H9 (cell line): Measurements from ENCODE around the gene DOCK1. TPM values are rescaled to one million over a fixed set of nuclear protein-coding genes. Genes with fewer than 3 reads are reported as not detected.

ENCODE experiments used
- DNase-seq: peaks from one replicate; pipeline ENCODE4 v3.0.0-alpha.2; 2017
- H2AFZ ChIP-seq: one replicate; pipeline ENCODE4 v1.6.1; 2013; ENCODE audit warnings: mild to moderate bottlenecking, low read length, control low read depth, moderate library complexity
- H2AK5ac ChIP-seq: 2 replicates; pipeline ENCODE4 v1.6.1; 2013; ENCODE audit warnings: low read length, control low read depth, mixed read lengths; ENCODE audit not compliant: insufficient read length
- H2BK120ac ChIP-seq: one replicate; pipeline ENCODE4 v1.6.1; 2013; ENCODE audit warnings: low read depth, mild to moderate bottlenecking, low read length, control low read depth, inconsistent platforms; ENCODE audit not compliant: poor library complexity, severe bottlenecking
- H2BK12ac ChIP-seq: 2 replicates; pipeline ENCODE4 v1.6.1; 2013; ENCODE audit warnings: low read length, control low read depth, mixed read lengths, low read depth; ENCODE audit not compliant: insufficient read length
- H2BK15ac ChIP-seq: 2 replicates; pipeline ENCODE4 v1.6.1; 2013; ENCODE audit warnings: low read depth, low read length, control low read depth
- H2BK20ac ChIP-seq: one replicate; pipeline ENCODE4 v1.6.1; 2013; ENCODE audit warnings: low read depth, mild to moderate bottlenecking, low read length, control low read depth, inconsistent platforms; ENCODE audit not compliant: poor library complexity, severe bottlenecking
- H2BK5ac ChIP-seq: 2 replicates; pipeline ENCODE4 v1.6.1; 2013; ENCODE audit warnings: low read length, control low read depth, mixed read lengths; ENCODE audit not compliant: insufficient read length
- H3K14ac ChIP-seq: 2 replicates; pipeline ENCODE4 v1.6.1; 2013; ENCODE audit warnings: low read length, control low read depth; ENCODE audit not compliant: insufficient read depth
- H3K18ac ChIP-seq: 2 replicates; pipeline ENCODE4 v1.6.1; 2013; ENCODE audit warnings: low read depth, mild to moderate bottlenecking, mixed read lengths, low read length, control low read depth; ENCODE audit not compliant: insufficient read length
- H3K23ac ChIP-seq: 2 replicates; pipeline ENCODE4 v1.6.1; 2013; ENCODE audit warnings: low read length, control low read depth, mixed read lengths, low read depth; ENCODE audit not compliant: insufficient read length
- H3K23me2 ChIP-seq: 2 replicates; pipeline ENCODE4 v1.6.1; 2013; ENCODE audit warnings: low read depth, mild to moderate bottlenecking, mixed read lengths, low read length, control low read depth; ENCODE audit not compliant: insufficient read length, poor library complexity, severe bottlenecking
- H3K27ac ChIP-seq: 2 replicates; pipeline ENCODE4 v1.5.1; 2013; ENCODE audit warnings: low read length, control low read depth, mixed read lengths, low read depth; ENCODE audit not compliant: insufficient read length
- H3K27me3 ChIP-seq: 2 replicates; pipeline ENCODE4 v1.6.1; 2013; ENCODE audit warnings: low read length, control low read depth, inconsistent platforms; ENCODE audit not compliant: insufficient read depth
- H3K4ac ChIP-seq: 2 replicates; pipeline ENCODE4 v1.6.1; 2013; ENCODE audit warnings: low read depth, mild to moderate bottlenecking, control low read depth, inconsistent platforms, low read length, moderate library complexity
- H3K4me1 ChIP-seq: 2 replicates; pipeline ENCODE4 v1.6.1; 2013; ENCODE audit warnings: low read length, control low read depth, inconsistent platforms; ENCODE audit not compliant: insufficient read depth
- H3K4me2 ChIP-seq: 2 replicates; pipeline ENCODE4 v1.6.1; 2013; ENCODE audit warnings: low read length, control low read depth, mixed read lengths; ENCODE audit not compliant: insufficient read length, insufficient read depth
- H3K56ac ChIP-seq: 2 replicates; pipeline ENCODE4 v1.6.1; 2013; ENCODE audit warnings: low read depth, mild to moderate bottlenecking, mixed read lengths, low read length, control low read depth; ENCODE audit not compliant: insufficient read length
- H3K79me1 ChIP-seq: 2 replicates; pipeline ENCODE4 v1.6.1; 2013; ENCODE audit warnings: low read depth, mild to moderate bottlenecking, moderate library complexity, low read length, control low read depth, inconsistent platforms; ENCODE audit not compliant: insufficient read depth, poor library complexity, severe bottlenecking
- H3K79me2 ChIP-seq: 2 replicates; pipeline ENCODE4 v1.6.1; 2013; ENCODE audit warnings: low read length, control low read depth, inconsistent platforms; ENCODE audit not compliant: insufficient read depth
- H3K9ac ChIP-seq: 2 replicates; pipeline ENCODE4 v1.6.1; 2013; ENCODE audit warnings: low read length, control low read depth, mixed read lengths; ENCODE audit not compliant: insufficient read length; ENCODE audit errors: extremely low read depth
- H3K9me3 ChIP-seq: one replicate; pipeline ENCODE4 v1.6.1; 2013; ENCODE audit warnings: low read depth, low read length, inconsistent platforms; ENCODE audit not compliant: control insufficient read depth
- H3T11ph ChIP-seq: one replicate; pipeline ENCODE4 v1.6.1; 2013; ENCODE audit warnings: mild to moderate bottlenecking, low read length, control low read depth, inconsistent platforms
- H4K20me1 ChIP-seq: one replicate; pipeline ENCODE4 v1.6.1; 2013; ENCODE audit not compliant: control insufficient read depth, insufficient read length, insufficient read depth
- H4K5ac ChIP-seq: 2 replicates; pipeline ENCODE4 v1.6.1; 2013; ENCODE audit warnings: low read depth, mild to moderate bottlenecking, mixed read lengths, low read length, control low read depth; ENCODE audit not compliant: insufficient read length
- H4K8ac ChIP-seq: replicated peaks from 2 replicates; pipeline ENCODE4 v1.6.1; 2013; ENCODE audit warnings: low read length, control low read depth, mixed read lengths, low read depth; ENCODE audit not compliant: insufficient read length
- H4K91ac ChIP-seq: 2 replicates; pipeline ENCODE4 v1.6.1; 2013; ENCODE audit warnings: low read depth, mild to moderate bottlenecking, moderate library complexity, mixed read lengths, low read length, control low read depth; ENCODE audit not compliant: insufficient read length
- H3K27ac Mint-ChIP-seq, 3 experiments: 2 replicates in 2 of 3; 3 replicates in 1 of 3; pipeline ENCODE4 v1.8.0; 2020 to 2021; ENCODE audit warnings: mixed read lengths in 3 of 3, mild to moderate bottlenecking in 1 of 3, moderate library complexity in 1 of 3
- H3K27me3 Mint-ChIP-seq: 2 replicates; pipeline ENCODE4 v1.8.0; 2021; ENCODE audit warnings: low read depth, mild to moderate bottlenecking, moderate library complexity, mixed read lengths
- H3K36me3 Mint-ChIP-seq, 3 experiments: 2 replicates in 2 of 3; 3 replicates in 1 of 3; pipeline ENCODE4 v1.8.0; 2020 to 2021; ENCODE audit warnings: low read depth in 3 of 3, mixed read lengths in 3 of 3; ENCODE audit not compliant: insufficient read depth in 1 of 3
- H3K4me1 Mint-ChIP-seq, 2 experiments: 2 replicates each; pipeline ENCODE4 v1.8.0; 2020; ENCODE audit warnings: mixed read lengths in 2 of 2
- H3K4me3 Mint-ChIP-seq, 2 experiments: 2 replicates in 1 of 2; 3 replicates in 1 of 2; pipeline ENCODE4 v1.8.0; 2020 to 2021; ENCODE audit warnings: mild to moderate bottlenecking in 2 of 2, mixed read lengths in 2 of 2, moderate library complexity in 1 of 2
- H3K9me3 Mint-ChIP-seq, 2 experiments: 2 replicates in 1 of 2; 3 replicates in 1 of 2; pipeline ENCODE4 v1.8.0; 2020; ENCODE audit warnings: mild to moderate bottlenecking in 2 of 2, mixed read lengths in 2 of 2, moderate library complexity in 1 of 2
- WGBS: extraction: QIAGEN DNeasy Blood & Tissue Kit; methylation state at CpG from one replicate; pipeline ENCODE4 v1.1.7; 2013; ENCODE audit warnings: missing lambda C conversion rate, low lambda C conversion rate, mixed read lengths; ENCODE audit not compliant: insufficient read length; ENCODE audit errors: extremely low coverage; 5-methylcytosine and 5-hydroxymethylcytosine counted together
- total RNA-seq: library from RNA; stranded (reverse); gene quantifications from 2 replicates; pipeline ENCODE4 v1.2.1, GENCODE V29; 2021
- TF ChIP-seq, protein P1 (sequence below): fragments of 200-600 bp; sonication (generic); conservative IDR thresholded peaks from 3 replicates; pipeline ENCODE4 v1.8.0; 2021; ENCODE audit warnings: antibody characterized with exemption, mild to moderate bottlenecking

The DOCK1 gene
- total RNA-seq, 1 experiment from 2014 or later = 57.0 TPM

DNA sequence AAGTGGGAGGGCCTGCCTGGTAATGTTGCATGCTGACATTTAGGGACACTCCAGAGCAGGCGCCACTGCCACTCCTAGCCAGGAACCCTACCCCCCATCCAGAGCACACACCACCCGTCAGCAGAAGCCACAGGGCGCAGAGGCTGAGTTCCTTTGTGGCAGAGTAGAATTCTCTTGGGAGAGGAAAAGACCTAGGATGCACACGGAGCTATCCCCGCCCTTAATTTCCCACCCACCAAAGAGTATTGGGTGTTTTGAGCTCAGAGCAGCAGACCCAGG lies 291.9 kb downstream of the DOCK1 start:
- H3K36me3 Mint-ChIP-seq = no peaks in the 10 kb centered on the region
- Histone ChIP-seq H3K14ac (no peak overlapping the region), H3K9me3 (no peaks in the 10 kb centered on the region), H3K18ac (no peak overlapping the region), H3K4me2 (peak overlapping the region; percentile 55), H4K8ac (no peak overlapping the region), H4K5ac (no peak overlapping the region), H2AK5ac (no peak overlapping the region), H3K23me2 (peaks cover 18% of the 10 kb centered on the region), H2BK12ac (no peak overlapping the region), H2BK5ac (no peak overlapping the region), H2BK120ac (no peak overlapping the region), H3K56ac (no peak overlapping the region), H2BK20ac (no peak overlapping the region), H3T11ph (no peak overlapping the region), H3K79me2 (no peaks in the 10 kb centered on the region), H2AFZ (no peak overlapping the region), H3K9ac (no peak overlapping the region), H3K4me1 (peaks cover 2% of the 10 kb centered on the region; the same call in 1 of the 2 replicates), H2BK15ac (no peak overlapping the region), H4K91ac (no peak overlapping the region), H3K27me3 (peaks cover 3% of the 10 kb centered on the region; the same call in 1 of the 2 replicates), H3K4ac (no peak overlapping the region), H3K27ac (no peak overlapping the region), H3K79me1 (no peaks in the 10 kb centered on the region), H3K23ac (no peak overlapping the region), H4K20me1 (peaks cover 3% of the 10 kb centered on the region)
- no peak for DNase-seq
- peaks cover 40% of the 10 kb centered on the region for H3K27me3 Mint-ChIP-seq
- H3K27ac Mint-ChIP-seq = no peak overlapping the region
- H3K4me3 Mint-ChIP-seq = peak overlapping the region; percentile 69 to 86
- TF ChIP-seq, protein P1, sequence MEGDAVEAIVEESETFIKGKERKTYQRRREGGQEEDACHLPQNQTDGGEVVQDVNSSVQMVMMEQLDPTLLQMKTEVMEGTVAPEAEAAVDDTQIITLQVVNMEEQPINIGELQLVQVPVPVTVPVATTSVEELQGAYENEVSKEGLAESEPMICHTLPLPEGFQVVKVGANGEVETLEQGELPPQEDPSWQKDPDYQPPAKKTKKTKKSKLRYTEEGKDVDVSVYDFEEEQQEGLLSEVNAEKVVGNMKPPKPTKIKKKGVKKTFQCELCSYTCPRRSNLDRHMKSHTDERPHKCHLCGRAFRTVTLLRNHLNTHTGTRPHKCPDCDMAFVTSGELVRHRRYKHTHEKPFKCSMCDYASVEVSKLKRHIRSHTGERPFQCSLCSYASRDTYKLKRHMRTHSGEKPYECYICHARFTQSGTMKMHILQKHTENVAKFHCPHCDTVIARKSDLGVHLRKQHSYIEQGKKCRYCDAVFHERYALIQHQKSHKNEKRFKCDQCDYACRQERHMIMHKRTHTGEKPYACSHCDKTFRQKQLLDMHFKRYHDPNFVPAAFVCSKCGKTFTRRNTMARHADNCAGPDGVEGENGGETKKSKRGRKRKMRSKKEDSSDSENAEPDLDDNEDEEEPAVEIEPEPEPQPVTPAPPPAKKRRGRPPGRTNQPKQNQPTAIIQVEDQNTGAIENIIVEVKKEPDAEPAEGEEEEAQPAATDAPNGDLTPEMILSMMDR = no peak
- no peaks in the 10 kb centered on the region for H3K9me3 Mint-ChIP-seq
- WGBS = no CpG with 5 or more reads among the region's 5 CpGs
- peaks cover 13 to 22% of the 10 kb centered on the region in 2 experiments for H3K4me1 Mint-ChIP-seq
